IPS DF 19.7 (cell line): ENCODE results near the gene LYPD8.

ENCODE experiments used
- DNase-seq: peaks from one replicate; pipeline ENCODE4 v3.0.0-alpha.2; 2013; ENCODE audit warnings: low read depth, low spot score

Gene LYPD8

DNA sequence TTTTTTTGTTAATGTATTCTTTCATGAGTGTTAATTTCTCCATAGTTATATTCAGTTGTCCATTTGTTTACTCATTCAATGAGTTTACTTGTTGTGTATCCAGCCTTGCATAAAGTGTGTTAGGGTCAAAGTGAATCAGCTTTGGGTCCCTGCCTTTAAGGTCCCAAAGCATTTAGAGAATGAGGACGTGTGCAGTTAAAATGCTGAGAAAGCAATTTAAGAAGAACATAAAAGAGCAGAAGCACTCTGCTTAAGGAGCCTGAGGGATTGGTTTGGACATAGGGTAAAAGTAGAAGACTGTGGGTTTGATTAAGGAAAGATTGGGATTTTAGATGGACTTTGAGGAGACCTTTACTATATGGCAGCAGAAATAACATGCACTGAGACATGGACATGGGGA lies 56.5 kb downstream of the LYPD8 start:
- no peak for DNase-seq

- DNase-seq: no peak
Observed at GRCh38 chr1:248697907-248698306, 57.7 kb downstream of the LYPD8 start.

- DNase-seq: no peak
Observed at GRCh38 chr1:248696774-248697173, 58.8 kb downstream of the LYPD8 start.

DNA sequence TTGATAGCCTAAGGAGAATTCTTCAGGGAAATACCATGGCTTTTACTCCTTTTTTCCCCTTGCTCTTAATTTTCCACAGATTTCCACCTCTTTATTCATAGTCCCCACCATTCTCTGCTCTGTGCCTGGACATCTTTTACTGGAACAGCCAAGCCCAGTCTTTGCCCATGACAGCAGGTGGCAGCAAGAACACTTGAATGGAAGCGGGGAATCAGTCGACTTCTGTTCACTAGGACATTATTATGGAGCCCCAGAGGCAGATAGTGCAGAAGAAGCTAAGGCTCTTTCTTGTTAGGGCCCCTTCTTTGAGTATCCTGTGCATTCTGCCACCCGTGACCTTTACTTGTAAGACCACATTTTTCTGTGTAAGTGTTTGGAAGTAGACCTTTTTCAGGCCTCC lies 59.3 kb downstream of the LYPD8 start:
- DNase-seq: no peak

- no peak for DNase-seq
Observed at GRCh38 chr1:248695451-248696132, 60.0 kb downstream of the LYPD8 start.

- DNase-seq: no peak
Observed at GRCh38 chr1:248691567-248692155, 63.9 kb downstream of the LYPD8 start.
